Mucosa of stomach (tissue), 1 donor: ENCODE results near the gene SPN.
"Not testable (repeated sequence)": the region's sequence is repeated elsewhere in the genome, so short reads cannot be mapped to it uniquely, and the experiment has no call there.

Source experiments
- H3K27me3 ChIP-seq: one replicate; pipeline ENCODE4 v1.7.0; 2013; ENCODE audit warnings: mild to moderate bottlenecking, low read length; ENCODE audit not compliant: control insufficient read depth, insufficient read depth
- H3K36me3 ChIP-seq: one replicate; pipeline ENCODE4 v1.7.0; 2013; ENCODE audit warnings: low read length; ENCODE audit not compliant: control insufficient read depth, insufficient read depth
- H3K4me1 ChIP-seq: one replicate; pipeline ENCODE4 v1.7.0; 2013; ENCODE audit warnings: mild to moderate bottlenecking, low read length; ENCODE audit not compliant: control insufficient read depth, insufficient read depth
- H3K4me3 ChIP-seq: one replicate; pipeline ENCODE4 v1.7.0; 2013; ENCODE audit warnings: low read length
- H3K9ac ChIP-seq: one replicate; pipeline ENCODE4 v1.7.0; 2013; ENCODE audit warnings: mild to moderate bottlenecking, low read length, moderate library complexity
- H3K9me3 ChIP-seq: one replicate; pipeline ENCODE4 v1.7.0; 2013; ENCODE audit warnings: mild to moderate bottlenecking, low read length, moderate library complexity; ENCODE audit not compliant: control insufficient read depth
- donor health status: Pancreatic carcinoma.

The SPN gene

GRCh38 chr16:29651774-29652349 lies 11.2 kb upstream of the SPN start:
- Histone ChIP-seq H3K9ac (no peak overlapping the region), H3K36me3 (no peaks in the 10 kb centered on the region), H3K27me3 (no peaks in the 10 kb centered on the region), H3K4me3 (no peak overlapping the region), H3K9me3 (no peaks in the 10 kb centered on the region), H3K4me1 (no peaks in the 10 kb centered on the region)

DNA sequence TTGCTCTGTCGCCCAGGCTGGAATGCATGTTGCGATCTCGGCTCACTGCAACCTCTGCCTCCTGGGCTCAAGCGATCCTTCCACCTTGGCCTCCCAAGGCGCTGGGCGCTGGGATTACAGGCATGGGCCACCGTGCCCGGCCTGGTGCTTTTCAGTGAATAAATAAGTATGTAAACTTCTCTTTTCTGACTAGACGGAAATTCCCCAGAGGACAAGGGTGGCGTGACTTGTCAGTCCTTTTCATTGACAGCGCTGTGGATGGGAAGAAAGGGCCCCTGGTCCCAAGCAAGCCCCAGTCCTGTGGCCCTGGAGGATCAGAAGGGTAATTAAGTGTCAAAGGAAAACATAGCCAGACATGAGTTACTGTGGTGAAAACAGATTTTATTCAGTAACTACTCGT lies 9.6 kb upstream of the SPN start:
- Histone ChIP-seq H3K9ac (no peak overlapping the region), H3K4me1 (no peaks in the 10 kb centered on the region), H3K27me3 (no peaks in the 10 kb centered on the region), H3K36me3 (no peaks in the 10 kb centered on the region), H3K9me3 (no peaks in the 10 kb centered on the region), H3K4me3 (no peak overlapping the region)

DNA sequence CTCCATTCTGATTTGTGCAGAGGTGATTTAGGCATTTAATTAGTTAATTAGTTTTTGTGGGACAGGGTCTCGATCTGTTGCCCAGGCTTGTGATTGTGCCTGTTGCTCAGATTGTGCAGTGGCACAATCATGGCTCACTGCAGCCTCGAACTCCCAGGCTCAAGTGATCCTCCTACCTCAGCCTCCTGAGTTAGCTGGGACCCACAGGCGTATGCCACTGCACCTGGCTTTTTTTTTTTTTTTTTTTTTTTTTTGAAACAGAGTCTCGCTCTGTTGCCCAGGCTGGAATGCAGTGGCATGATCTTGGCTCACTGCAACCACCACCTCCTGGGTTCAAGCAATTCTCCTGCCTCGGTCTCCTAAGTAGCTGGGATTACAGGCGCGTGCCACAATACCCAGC lies 9.2 kb upstream of the SPN start:
- not testable (repeated sequence) for H3K9ac ChIP-seq

GRCh38 chr16:29656688-29657523 lies 6.1 kb upstream of the SPN start:
- H3K36me3 ChIP-seq, result no peaks in the 10 kb centered on the region
- no peaks in the 10 kb centered on the region for H3K4me1 ChIP-seq
- no peaks in the 10 kb centered on the region for H3K9me3 ChIP-seq
- H3K9ac ChIP-seq, result no peak overlapping the region
- no peaks in the 10 kb centered on the region for H3K27me3 ChIP-seq
- no peak overlapping the region for H3K4me3 ChIP-seq

More for the DNA sequence above, 9.2 kb upstream of the SPN start:
- H3K4me1 ChIP-seq, H3K36me3 ChIP-seq, H3K4me3 ChIP-seq, H3K27me3 ChIP-seq, H3K9me3 ChIP-seq: not testable (repeated sequence)

GRCh38 chr16:29658705-29659104 lies 4.3 kb upstream of the SPN start:
- no peaks in the 10 kb centered on the region for H3K27me3 ChIP-seq
- no peaks in the 10 kb centered on the region for H3K4me1 ChIP-seq
- no peak overlapping the region for H3K9ac ChIP-seq
- no peak overlapping the region for H3K4me3 ChIP-seq
- H3K36me3 ChIP-seq, result no peaks in the 10 kb centered on the region
- no peaks in the 10 kb centered on the region for H3K9me3 ChIP-seq

DNA sequence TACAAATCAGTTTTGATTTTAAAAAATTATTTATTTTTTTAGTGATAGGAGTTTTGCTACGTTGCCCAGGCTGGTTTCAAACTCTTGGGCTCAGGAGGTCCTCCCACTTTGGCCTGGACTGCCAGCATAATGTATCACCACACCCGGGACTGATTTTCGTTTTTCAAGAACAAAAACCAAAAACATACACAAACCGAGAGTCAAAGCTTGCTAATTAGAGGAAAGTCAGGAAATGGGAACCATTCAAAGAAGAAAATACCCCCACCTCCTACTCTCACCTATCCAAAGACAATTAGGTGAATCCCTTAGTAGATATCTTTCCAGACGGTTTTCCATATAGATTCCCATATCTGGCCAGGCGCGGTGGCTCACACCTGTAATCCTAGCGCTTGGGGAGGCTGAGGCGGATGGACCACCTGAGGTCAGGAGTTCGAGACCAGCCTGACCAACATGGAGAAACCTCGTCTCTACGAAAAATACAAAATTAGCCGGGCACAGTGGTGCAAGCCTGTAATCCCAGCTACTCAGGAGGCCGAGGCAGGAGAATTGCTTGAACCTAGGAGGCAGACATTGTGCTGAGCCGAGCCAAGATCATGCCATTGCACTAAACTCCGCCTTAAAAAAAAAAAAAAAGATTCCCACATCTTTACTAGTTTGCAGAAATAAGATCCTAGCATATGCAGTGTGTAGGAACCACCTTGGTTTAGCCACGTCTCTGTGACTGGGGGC lies 883 bp upstream of the SPN start:
- Histone ChIP-seq H3K27me3 (no peaks in the 10 kb centered on the region), H3K4me3 (no peak overlapping the region), H3K36me3 (no peaks in the 10 kb centered on the region), H3K9me3 (no peaks in the 10 kb centered on the region), H3K4me1 (peaks cover 14% of the 10 kb centered on the region), H3K9ac (no peak overlapping the region)

DNA sequence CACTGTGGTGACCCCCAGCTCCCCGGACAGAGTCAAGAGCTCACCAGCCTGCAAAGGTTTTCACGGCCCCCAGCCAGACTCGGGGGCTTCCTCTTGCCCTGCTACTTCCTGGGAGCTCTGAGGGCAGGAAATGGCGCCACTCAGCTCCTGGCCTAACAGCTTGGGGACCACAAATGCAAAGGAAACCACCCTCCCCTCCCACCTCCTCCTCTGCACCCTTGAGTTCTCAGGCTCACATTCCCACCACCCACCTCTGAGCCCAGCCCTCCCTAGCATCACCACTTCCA lies 375 bp upstream of the SPN start:
- H3K4me3 ChIP-seq, result no peak overlapping the region
- H3K4me1 ChIP-seq, result peaks cover 14% of the 10 kb centered on the region
- H3K27me3 ChIP-seq, result no peaks in the 10 kb centered on the region
- H3K36me3 ChIP-seq, result no peaks in the 10 kb centered on the region
- H3K9me3 ChIP-seq, result no peaks in the 10 kb centered on the region
- H3K9ac ChIP-seq, result no peak overlapping the region

- Histone ChIP-seq H3K4me3 (no peak overlapping the region), H3K27me3 (no peaks in the 10 kb centered on the region), H3K9me3 (no peaks in the 10 kb centered on the region), H3K36me3 (no peaks in the 10 kb centered on the region), H3K9ac (no peak overlapping the region), H3K4me1 (peaks cover 14% of the 10 kb centered on the region)
Observed at GRCh38 chr16:29663807-29664090, 702 bp downstream of the SPN start.

GRCh38 chr16:29664091-29664921 lies 1.3 kb downstream of the SPN start:
- Histone ChIP-seq H3K36me3 (no peaks in the 10 kb centered on the region), H3K9me3 (no peaks in the 10 kb centered on the region), H3K4me1 (peaks cover 14% of the 10 kb centered on the region), H3K9ac (no peak overlapping the region), H3K27me3 (no peaks in the 10 kb centered on the region), H3K4me3 (no peak overlapping the region)

- peaks cover 14% of the 10 kb centered on the region for H3K4me1 ChIP-seq
- no peaks in the 10 kb centered on the region for H3K9me3 ChIP-seq
- H3K9ac ChIP-seq, result no peak overlapping the region
- H3K27me3 ChIP-seq, result no peaks in the 10 kb centered on the region
- no peak overlapping the region for H3K4me3 ChIP-seq
- H3K36me3 ChIP-seq, result no peaks in the 10 kb centered on the region
Observed at GRCh38 chr16:29665294-29666077, 2.4 kb downstream of the SPN start.

DNA sequence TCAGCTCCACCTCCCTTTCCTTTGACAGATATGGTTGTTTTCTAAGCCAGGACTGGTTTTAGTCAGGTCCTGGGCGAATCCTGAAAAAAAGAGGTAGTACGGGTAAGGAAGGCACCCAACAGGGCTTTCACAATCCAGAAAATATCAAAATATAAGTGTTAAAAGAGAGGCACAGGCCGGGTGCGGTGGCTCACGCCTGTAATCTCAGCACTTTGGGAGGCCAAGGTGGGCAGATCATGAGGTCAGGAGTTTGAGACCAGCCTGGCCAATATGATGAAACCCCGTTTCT lies 4.2 kb downstream of the SPN start:
- H3K4me3 ChIP-seq, H3K9ac ChIP-seq, H3K9me3 ChIP-seq, H3K27me3 ChIP-seq, H3K36me3 ChIP-seq: not testable (repeated sequence)
- peaks cover 14% of the 10 kb centered on the region for H3K4me1 ChIP-seq
